Cardiac muscle cell (in vitro differentiated cells and primary cell): ENCODE measurements around the gene GZMM. TPM values are rescaled to one million over a fixed set of nuclear protein-coding genes. Genes with fewer than 3 reads are reported as not detected.
"Not testable (repeated sequence)": the region's sequence is repeated elsewhere in the genome, so short reads cannot be mapped to it uniquely, and the experiment has no call there.

Experiments
- DNase-seq, 2 donors: peaks; one replicate each; pipeline versions ENCODE4 v3.0.0 to v3.0.0-alpha.2; 2010 to 2017; ENCODE audit warnings: low read depth in 1 of 2, low spot score in 1 of 2
- H3K27ac ChIP-seq: fragments of 200-600 bp; sonication (generic); 2 replicates; pipeline ENCODE4 v1.5.1; 2016
- H3K27me3 ChIP-seq: fragments of 200-600 bp; sonication (generic); 2 replicates; pipeline ENCODE4 v1.6.0; 2016; ENCODE audit warnings: control low read depth
- H3K36me3 ChIP-seq: fragments of 200-600 bp; sonication (generic); 2 replicates; pipeline ENCODE4 v1.5.1; 2016; ENCODE audit warnings: control low read depth
- H3K4me1 ChIP-seq: fragments of 200-600 bp; sonication (generic); 2 replicates; pipeline ENCODE4 v1.8.1; 2017; ENCODE audit warnings: low read depth, mild to moderate bottlenecking, mixed run types
- H3K4me3 ChIP-seq: fragments of 200-600 bp; sonication (generic); 2 replicates; pipeline ENCODE4 v1.5.1; 2016; ENCODE audit warnings: mild to moderate bottlenecking
- H3K9me3 ChIP-seq: fragments of 200-600 bp; sonication (generic); 2 replicates; pipeline ENCODE4 v1.5.1; 2017; ENCODE audit warnings: low read depth, mild to moderate bottlenecking, control low read depth
- polyA plus RNA-seq: library from polyadenylated mRNA; unstranded; fragments of >200 nt; fragmentation: Nextera tagmentation; extraction: Ambion mirVana; gene quantifications from 2 replicates; pipeline ENCODE4 v1.2.1, GENCODE V29; 2016
- total RNA-seq: library from RNA; depleted of rRNA; stranded (reverse); fragments of >200 nt; gene quantifications from 2 replicates; pipeline ENCODE4 v1.2.3, GENCODE V29; 2016
- TF ChIP-seq, protein P1 (sequence below): IDR thresholded peaks from 2 replicates; pipeline ENCODE4 v1.5.1; 2012; ENCODE audit warnings: low read depth, mild to moderate bottlenecking, low read length

GZMM gene
- total and polyA plus RNA-seq, 2 experiments from 2014 or later: 0.39 TPM; not detected in 1

DNA sequence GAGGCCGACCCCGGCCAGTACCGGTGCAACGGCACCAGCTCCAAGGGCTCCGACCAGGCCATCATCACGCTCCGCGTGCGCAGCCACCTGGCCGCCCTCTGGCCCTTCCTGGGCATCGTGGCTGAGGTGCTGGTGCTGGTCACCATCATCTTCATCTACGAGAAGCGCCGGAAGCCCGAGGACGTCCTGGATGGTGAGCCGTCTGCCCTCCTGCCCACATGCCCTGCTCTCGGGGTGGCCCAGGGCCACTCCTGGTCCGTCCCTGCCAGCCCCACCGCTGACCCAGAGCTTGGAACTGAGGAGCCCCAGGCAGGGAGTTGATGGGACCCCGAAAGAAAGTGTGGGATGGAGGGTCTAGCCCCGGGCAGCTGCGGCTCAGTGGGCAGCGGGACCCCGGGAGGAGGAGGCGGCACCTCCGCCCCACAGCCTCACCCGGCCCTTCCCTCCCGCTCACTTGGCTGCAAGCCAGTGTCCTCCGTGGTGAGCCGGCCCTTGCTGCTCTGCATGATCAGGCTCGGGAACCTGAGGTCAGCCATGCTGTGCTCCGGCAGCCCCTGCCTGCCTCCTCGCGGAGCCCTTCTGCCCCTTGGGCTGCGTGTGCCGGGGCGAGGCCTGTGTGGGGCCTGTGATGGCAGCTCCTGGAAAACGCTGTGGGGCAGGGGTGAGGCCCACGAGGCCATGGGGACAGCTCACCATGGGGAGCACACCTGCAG, 37.7 kb downstream of the GZMM start:
- no peaks in the 10 kb centered on the region for H3K4me1 ChIP-seq
- no peak for DNase-seq
- H3K9me3 ChIP-seq: no peaks in the 10 kb centered on the region
- no peak overlapping the region for H3K27ac ChIP-seq
- H3K4me3 ChIP-seq: no peak overlapping the region
- peaks cover 11% of the 10 kb centered on the region for H3K36me3 ChIP-seq
- H3K27me3 ChIP-seq: no peaks in the 10 kb centered on the region
- TF ChIP-seq, protein P1, sequence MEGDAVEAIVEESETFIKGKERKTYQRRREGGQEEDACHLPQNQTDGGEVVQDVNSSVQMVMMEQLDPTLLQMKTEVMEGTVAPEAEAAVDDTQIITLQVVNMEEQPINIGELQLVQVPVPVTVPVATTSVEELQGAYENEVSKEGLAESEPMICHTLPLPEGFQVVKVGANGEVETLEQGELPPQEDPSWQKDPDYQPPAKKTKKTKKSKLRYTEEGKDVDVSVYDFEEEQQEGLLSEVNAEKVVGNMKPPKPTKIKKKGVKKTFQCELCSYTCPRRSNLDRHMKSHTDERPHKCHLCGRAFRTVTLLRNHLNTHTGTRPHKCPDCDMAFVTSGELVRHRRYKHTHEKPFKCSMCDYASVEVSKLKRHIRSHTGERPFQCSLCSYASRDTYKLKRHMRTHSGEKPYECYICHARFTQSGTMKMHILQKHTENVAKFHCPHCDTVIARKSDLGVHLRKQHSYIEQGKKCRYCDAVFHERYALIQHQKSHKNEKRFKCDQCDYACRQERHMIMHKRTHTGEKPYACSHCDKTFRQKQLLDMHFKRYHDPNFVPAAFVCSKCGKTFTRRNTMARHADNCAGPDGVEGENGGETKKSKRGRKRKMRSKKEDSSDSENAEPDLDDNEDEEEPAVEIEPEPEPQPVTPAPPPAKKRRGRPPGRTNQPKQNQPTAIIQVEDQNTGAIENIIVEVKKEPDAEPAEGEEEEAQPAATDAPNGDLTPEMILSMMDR: no peak

DNA sequence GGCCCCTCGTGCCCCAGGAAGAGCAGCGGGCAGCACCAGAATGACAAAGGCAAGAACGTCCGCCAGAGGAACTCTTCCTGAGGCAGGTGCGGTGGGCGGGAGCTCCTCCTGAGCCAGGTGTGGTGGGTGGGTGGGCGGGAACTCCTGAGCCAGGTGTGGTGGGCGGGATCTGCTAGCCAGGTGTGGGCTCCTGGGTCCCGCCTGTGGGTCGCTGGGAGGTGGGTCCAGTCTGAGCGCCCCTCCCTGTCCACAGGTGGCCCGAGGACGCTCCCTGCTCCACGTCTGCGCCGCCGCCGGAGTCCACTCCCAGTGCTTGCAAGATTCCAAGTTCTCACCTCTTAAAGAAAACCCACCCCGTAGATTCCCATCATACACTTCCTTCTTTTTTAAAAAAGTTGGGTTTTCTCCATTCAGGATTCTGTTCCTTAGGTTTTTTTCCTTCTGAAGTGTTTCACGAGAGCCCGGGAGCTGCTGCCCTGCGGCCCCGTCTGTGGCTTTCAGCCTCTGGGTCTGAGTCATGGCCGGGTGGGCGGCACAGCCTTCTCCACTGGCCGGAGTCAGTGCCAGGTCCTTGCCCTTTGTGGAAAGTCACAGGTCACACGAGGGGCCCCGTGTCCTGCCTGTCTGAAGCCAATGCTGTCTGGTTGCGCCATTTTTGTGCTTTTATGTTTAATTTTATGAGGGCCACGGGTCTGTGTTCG, 38.8 kb downstream of the GZMM start:
- no peak overlapping the region for H3K4me3 ChIP-seq
- no peaks in the 10 kb centered on the region for H3K9me3 ChIP-seq
- TF ChIP-seq, protein P1: no peak
- H3K36me3 ChIP-seq: peaks cover 11% of the 10 kb centered on the region
- no peaks in the 10 kb centered on the region for H3K4me1 ChIP-seq
- H3K27ac ChIP-seq: no peak overlapping the region
- DNase-seq: peak in 1 of 2 donors; percentile 37
- no peaks in the 10 kb centered on the region for H3K27me3 ChIP-seq

DNA sequence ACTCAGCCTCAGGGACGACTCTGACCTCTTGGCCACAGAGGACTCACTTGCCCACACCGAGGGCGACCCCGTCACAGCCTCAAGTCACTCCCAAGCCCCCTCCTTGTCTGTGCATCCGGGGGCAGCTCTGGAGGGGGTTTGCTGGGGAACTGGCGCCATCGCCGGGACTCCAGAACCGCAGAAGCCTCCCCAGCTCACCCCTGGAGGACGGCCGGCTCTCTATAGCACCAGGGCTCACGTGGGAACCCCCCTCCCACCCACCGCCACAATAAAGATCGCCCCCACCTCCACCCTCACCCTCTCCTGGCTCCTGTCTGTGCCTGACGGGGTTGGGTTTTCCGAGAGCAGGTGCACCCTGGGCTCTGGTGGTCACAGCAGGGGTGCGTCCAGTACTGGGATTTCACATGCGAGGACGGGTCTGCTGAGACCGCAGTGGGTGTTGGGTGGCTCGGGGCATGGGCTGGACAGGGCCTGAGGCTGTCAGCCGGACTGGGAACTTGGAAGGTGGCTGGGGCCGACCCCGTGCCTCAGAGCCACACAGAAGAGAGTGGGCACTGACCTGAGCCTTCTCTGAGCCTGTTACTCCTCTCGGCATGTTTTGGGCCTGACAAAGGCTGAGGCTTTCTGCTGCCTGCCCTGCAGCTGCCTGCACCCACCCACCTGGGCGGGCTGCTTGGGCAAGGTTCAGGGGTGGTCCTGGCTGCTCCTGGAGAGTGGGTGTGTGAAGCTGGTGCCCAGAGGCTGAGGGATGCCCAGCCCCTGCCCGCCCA, 39.5 kb downstream of the GZMM start:
- DNase-seq: no peak
- TF ChIP-seq, protein P1: no peak
- Histone ChIP-seq H3K4me1 (no peaks in the 10 kb centered on the region), H3K4me3 (no peak overlapping the region), H3K27me3 (peaks cover under 1% of the 10 kb centered on the region), H3K36me3 (peaks cover 11% of the 10 kb centered on the region), H3K9me3 (no peaks in the 10 kb centered on the region), H3K27ac (no peak overlapping the region)

DNA sequence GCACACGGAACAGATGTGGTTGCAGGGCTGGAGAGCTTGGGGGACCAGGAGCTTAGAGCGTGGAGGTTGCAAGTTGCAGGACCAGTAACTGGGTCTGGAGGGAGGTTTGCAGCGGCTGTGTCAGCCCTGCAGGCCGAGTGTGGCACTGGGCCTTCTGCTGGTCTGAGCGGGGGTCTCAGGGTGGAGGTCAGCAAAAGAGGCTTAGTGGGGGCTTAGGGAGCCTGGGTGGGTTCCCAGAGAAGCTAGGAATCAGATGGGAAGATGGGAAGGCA, 40.1 kb downstream of the GZMM start:
- Histone ChIP-seq H3K4me3 (no peak overlapping the region), H3K4me1 (no peaks in the 10 kb centered on the region), H3K36me3 (peaks cover 11% of the 10 kb centered on the region), H3K9me3 (no peaks in the 10 kb centered on the region), H3K27me3 (peaks cover 6% of the 10 kb centered on the region), H3K27ac (no peak overlapping the region)
- no peak for DNase-seq
- TF ChIP-seq, protein P1: no peak

DNA sequence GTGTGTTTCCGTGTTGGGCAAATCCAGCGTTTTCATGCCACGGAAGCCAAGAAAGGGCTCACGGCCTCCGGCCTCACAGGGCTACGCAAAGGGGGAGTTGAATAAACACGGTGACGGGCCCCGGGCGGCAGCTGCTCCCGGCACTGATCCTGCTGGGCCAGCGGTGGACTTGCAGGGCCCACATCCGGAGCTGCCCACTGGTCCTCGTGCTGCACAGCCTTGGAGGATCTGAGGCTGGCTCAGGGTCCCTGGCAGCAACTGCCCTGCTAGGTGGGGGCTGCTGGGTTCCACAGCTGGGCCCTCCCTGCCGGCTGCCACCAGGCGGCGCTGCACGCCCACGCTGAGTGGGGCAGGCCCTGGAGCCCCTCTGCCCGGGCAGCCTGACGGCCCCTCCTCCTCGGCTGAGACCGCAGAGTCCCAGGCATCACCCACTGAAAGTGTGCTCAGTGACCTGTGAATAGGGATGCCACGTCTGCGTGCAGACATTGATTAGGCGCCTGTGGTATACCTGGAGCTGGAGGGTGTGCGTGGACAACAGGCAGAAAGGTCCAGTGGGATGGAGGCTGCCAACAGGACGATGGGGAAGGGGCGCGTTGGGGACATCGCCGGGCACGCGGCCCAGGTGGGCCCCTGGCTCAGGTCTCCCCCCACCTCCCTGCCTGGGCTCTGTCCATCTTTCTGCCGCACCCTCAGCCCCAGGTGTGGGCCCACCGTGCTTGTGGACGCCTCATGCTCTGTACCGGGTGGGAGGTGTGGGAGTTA, 40.6 kb downstream of the GZMM start:
- Histone ChIP-seq H3K27ac (no peak overlapping the region), H3K27me3 (peaks cover 11% of the 10 kb centered on the region), H3K9me3 (no peaks in the 10 kb centered on the region), H3K4me3 (no peak overlapping the region), H3K36me3 (peaks cover 11% of the 10 kb centered on the region), H3K4me1 (peaks cover 2% of the 10 kb centered on the region)
- TF ChIP-seq, protein P1: peak; percentile 97
- peak; percentile 66 to 79 for DNase-seq

DNA sequence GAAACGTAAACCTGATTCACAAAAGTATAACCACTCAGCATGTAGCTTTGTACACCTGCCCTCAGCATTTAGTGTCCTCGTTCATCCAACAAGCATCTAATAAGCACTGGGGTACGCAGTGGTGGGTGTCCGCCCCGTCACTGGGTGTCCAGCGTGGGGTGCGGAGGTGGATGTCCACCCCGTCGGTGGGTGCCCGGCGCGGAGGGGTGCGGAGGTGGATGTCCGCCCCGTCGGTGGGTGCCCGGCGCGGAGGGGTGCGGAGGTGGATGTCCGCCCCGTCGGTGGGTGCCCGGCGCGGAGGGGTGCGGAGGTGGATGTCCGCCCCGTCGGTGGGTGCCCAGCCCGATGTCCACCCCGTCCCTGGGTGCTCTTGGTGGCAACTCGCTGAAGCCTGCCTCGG, 41.3 kb downstream of the GZMM start:
- not testable (repeated sequence) for H3K4me3 ChIP-seq, DNase-seq, H3K4me1 ChIP-seq, H3K27ac ChIP-seq, H3K9me3 ChIP-seq
- H3K36me3 ChIP-seq: peaks cover 11% of the 10 kb centered on the region
- H3K27me3 ChIP-seq: peaks cover 12% of the 10 kb centered on the region
